Measurements from ENCODE around the gene DRAXIN. TPM values are rescaled to one million over a fixed set of nuclear protein-coding genes. Genes with fewer than 3 reads are reported as not detected.

Gene DRAXIN
- total and polyA plus RNA-seq, 11 donors: 0.03 to 0.29 (median 0.10) TPM; not detected in 4

DNA sequence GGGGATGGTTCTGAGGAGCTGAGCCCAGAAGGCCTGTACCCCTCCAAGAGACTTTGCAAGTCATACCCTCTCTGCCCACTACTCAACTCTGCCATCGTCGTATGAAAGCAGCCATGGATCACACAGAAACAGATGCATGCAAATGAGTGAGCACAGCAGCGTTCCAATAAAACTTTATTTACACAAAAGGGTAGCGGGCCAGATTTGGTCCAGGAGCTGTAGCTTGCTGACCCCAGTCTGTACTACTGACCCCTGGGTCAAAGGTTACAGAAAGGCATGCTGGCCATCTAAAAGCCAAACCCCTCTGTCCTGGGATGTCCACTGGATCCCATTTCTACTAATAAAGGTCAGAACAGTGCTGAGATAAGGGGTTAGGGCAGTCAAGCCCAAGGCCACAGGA, 35.6 kb downstream of the DRAXIN start:
- Histone ChIP-seq H3K9me3 (no peaks in the 10 kb centered on the region), H3K27me3 (no peaks in the 10 kb centered on the region), H3K27ac (no peak overlapping the region), H3K36me3 (no peaks in the 10 kb centered on the region), H3K4me1 (peaks cover 0 to 59% (median 14%) of the 10 kb centered on the region in 12 donors), H3K4me3 (no peak overlapping the region)
- 94 to 98% (median 96%) methylated on average over 4 of the region's 4 CpGs for whole genome bisulfite sequencing, 4 donors
- intact Hi-C loops (cut with DNase I): loop anchor here in 1 of 10 donors (10.0 kb wide), 1 partner anchor 682 kb away; the partner anchor contains the start of gene MASP2
- DNase-seq: no peak
- no peak for TF ChIP-seq POLR2A (IDR thresholded peaks at IDR 0.05)
- TF ChIP-seq, protein P1, sequence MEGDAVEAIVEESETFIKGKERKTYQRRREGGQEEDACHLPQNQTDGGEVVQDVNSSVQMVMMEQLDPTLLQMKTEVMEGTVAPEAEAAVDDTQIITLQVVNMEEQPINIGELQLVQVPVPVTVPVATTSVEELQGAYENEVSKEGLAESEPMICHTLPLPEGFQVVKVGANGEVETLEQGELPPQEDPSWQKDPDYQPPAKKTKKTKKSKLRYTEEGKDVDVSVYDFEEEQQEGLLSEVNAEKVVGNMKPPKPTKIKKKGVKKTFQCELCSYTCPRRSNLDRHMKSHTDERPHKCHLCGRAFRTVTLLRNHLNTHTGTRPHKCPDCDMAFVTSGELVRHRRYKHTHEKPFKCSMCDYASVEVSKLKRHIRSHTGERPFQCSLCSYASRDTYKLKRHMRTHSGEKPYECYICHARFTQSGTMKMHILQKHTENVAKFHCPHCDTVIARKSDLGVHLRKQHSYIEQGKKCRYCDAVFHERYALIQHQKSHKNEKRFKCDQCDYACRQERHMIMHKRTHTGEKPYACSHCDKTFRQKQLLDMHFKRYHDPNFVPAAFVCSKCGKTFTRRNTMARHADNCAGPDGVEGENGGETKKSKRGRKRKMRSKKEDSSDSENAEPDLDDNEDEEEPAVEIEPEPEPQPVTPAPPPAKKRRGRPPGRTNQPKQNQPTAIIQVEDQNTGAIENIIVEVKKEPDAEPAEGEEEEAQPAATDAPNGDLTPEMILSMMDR (IDR thresholded peaks at IDR 0.05): no peak
- ATAC-seq: no peak

DNA sequence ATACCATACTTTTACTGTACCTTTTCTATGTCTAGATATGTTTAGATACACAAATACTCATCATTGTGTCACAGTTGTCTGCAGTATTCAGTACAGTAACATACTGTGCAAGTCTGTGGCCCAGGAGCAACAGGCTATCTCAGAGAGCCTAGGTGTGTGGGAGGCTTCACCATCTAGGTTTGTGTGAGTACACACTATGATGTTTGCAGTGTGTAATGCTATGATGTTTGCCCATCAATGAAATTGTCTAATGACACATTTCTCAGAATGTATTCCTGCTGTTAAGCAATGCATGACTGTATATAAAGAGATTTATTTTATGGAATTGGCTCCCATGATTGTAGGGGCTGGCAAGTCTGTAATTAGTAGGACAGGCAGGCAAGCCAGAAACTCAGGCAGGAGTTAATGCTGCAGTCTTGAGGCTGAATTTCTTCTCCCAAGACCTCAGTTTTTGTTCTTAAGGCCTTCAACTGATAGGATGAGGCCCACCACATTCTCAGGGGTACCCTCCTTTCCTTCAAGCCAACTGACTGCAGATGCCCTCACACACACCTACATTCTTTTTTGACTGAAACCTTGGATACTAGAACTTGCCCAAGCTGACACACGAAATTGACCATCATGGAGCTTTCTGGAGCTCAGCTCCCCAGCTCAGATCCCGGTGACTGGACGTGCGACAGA, 36.8 kb downstream of the DRAXIN start:
- Histone ChIP-seq H3K27ac (no peak overlapping the region), H3K4me1 (peaks cover 0 to 70% (median 18%) of the 10 kb centered on the region in 12 donors), H3K9me3 (no peaks in the 10 kb centered on the region), H3K4me3 (no peak overlapping the region), H3K27me3 (no peaks in the 10 kb centered on the region), H3K36me3 (no peaks in the 10 kb centered on the region)
- TF ChIP-seq, protein P1 (IDR thresholded peaks at IDR 0.05): no peak
- no peak for TF ChIP-seq POLR2A (IDR thresholded peaks at IDR 0.05)
- intact Hi-C loops (cut with DNase I): loop anchor here in 1 of 10 donors (10.0 kb wide), 1 partner anchor 683 kb away; the partner anchor contains the start of gene MASP2
- DNase-seq (no peak), ATAC-seq (no peak)
- WGBS, 4 donors: 95 to 99% (median 97%) methylated on average over 4 of the region's 4 CpGs

DNA sequence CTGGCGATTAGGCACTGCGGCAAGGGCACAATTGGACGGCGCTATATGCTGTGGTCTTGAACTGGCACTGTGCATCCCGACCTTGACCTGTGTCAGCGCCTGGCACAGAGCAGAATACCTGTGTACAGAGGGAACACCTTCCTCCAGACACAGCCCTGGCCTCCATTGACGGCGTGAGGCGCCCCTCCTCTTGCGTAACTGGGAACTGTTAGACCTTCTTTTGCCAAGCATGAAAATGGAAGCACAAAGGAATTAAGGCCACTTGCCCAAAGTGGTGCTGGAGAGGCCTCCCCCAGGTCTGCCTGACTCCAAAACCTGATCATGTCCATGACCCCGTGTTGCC, 37.6 kb downstream of the DRAXIN start:
- Histone ChIP-seq H3K9me3 (no peaks in the 10 kb centered on the region), H3K4me3 (no peak overlapping the region), H3K36me3 (no peaks in the 10 kb centered on the region), H3K27me3 (no peaks in the 10 kb centered on the region), H3K4me1 (peaks cover 0 to 73% (median 18%) of the 10 kb centered on the region in 12 donors), H3K27ac (peak overlapping the region in 1 of 12 donors; percentile 79)
- ATAC-seq: no peak
- intact Hi-C loops (cut with DNase I): loop anchor here in 1 of 10 donors (10.0 kb wide), 1 partner anchor 684 kb away; the partner anchor contains the start of gene MASP2
- no peak for DNase-seq
- TF ChIP-seq, protein P1 (IDR thresholded peaks at IDR 0.05): no peak
- TF ChIP-seq POLR2A (IDR thresholded peaks at IDR 0.05): no peak
- WGBS, 4 donors: 89 to 93% (median 92%) methylated on average over 5 to 11 of the region's 11 CpGs

Data from heart left ventricle (tissue), 16 donors.